Keratinocyte (primary cell): ENCODE data around the gene SLC2A5. TPM values are rescaled to one million over a fixed set of nuclear protein-coding genes. Genes with fewer than 3 reads are reported as not detected.

Source experiments
- DNase-seq: peaks from one replicate; pipeline ENCODE4 v3.0.0-alpha.2; 2011; ENCODE audit warnings: low read depth, missing footprints, low spot score
- FAIRE-seq: peaks from 2 replicates; lab custom pipeline; 2011; peaks lifted over from hg19 to GRCh38; lab: Jason Lieb, UNC
- H2AFZ ChIP-seq: 2 replicates; pipeline ENCODE4 v1.6.0; 2012; ENCODE audit warnings: low read length, control low read depth, inconsistent platforms; ENCODE audit not compliant: control insufficient read depth
- H3K27ac ChIP-seq: 2 replicates; pipeline ENCODE4 v1.5.1; 2011; ENCODE audit warnings: low read length; ENCODE audit not compliant: control insufficient read depth, insufficient read depth
- H3K27me3 ChIP-seq: 3 replicates; pipeline ENCODE4 v1.6.0; 2011; ENCODE audit warnings: low read length; ENCODE audit not compliant: control insufficient read depth, insufficient read depth; ENCODE audit errors: extremely low read depth
- H3K36me3 ChIP-seq, 2 experiments: 2 replicates in 1 of 2; 3 replicates in 1 of 2; pipeline ENCODE4 v1.5.1; 2011; ENCODE audit warnings: low read length in 2 of 2, mild to moderate bottlenecking in 1 of 2; ENCODE audit not compliant: control insufficient read depth in 2 of 2, insufficient read depth in 2 of 2; ENCODE audit errors: extremely low read depth in 1 of 2
- H3K4me1 ChIP-seq: 3 replicates; pipeline ENCODE4 v1.5.1; 2011; ENCODE audit warnings: low read length; ENCODE audit not compliant: control insufficient read depth, insufficient read depth; ENCODE audit errors: extremely low read depth
- H3K4me2 ChIP-seq: 3 replicates; pipeline ENCODE4 v1.6.0; 2011; ENCODE audit warnings: low read depth, low read length; ENCODE audit not compliant: control insufficient read depth, insufficient read depth; ENCODE audit errors: extremely low read depth
- H3K4me3 ChIP-seq, 3 experiments: fragments of 200-600 bp in 1 of 3; sonication (generic) in 1 of 3; 2 replicates in 2 of 3; 3 replicates in 1 of 3; pipeline ENCODE4 v1.5.1; 2011 to 2016; ENCODE audit warnings: low read length in 3 of 3, mild to moderate bottlenecking in 3 of 3, control low read depth in 2 of 3, inconsistent platforms in 1 of 3, low read depth in 1 of 3, mixed read lengths in 1 of 3, mixed run types in 1 of 3, moderate library complexity in 1 of 3; ENCODE audit not compliant: control insufficient read depth in 2 of 3, insufficient read depth in 2 of 3; ENCODE audit errors: extremely low read depth in 1 of 3
- H3K79me2 ChIP-seq: 2 replicates; pipeline ENCODE4 v1.6.0; 2012; ENCODE audit warnings: low read length; ENCODE audit not compliant: control insufficient read depth, insufficient read depth
- H3K9ac ChIP-seq: 3 replicates; pipeline ENCODE4 v1.6.0; 2011; ENCODE audit warnings: low read length; ENCODE audit not compliant: control insufficient read depth, insufficient read depth; ENCODE audit errors: extremely low read depth
- H3K9me1 ChIP-seq: 3 replicates; pipeline ENCODE4 v1.6.0; 2011; ENCODE audit warnings: low read length; ENCODE audit not compliant: control insufficient read depth, insufficient read depth; ENCODE audit errors: extremely low read depth
- H3K9me3 ChIP-seq: 2 replicates; pipeline ENCODE4 v1.5.1; 2012; ENCODE audit warnings: low read depth, low read length; ENCODE audit not compliant: control insufficient read depth
- H4K20me1 ChIP-seq: 3 replicates; pipeline ENCODE4 v1.6.0; 2011; ENCODE audit warnings: low read length; ENCODE audit not compliant: control insufficient read depth, insufficient read depth; ENCODE audit errors: extremely low read depth
- EZH2 ChIP-seq: IDR thresholded peaks from one replicate; pipeline ENCODE4 v1.6.1; 2012; ENCODE audit warnings: inconsistent platforms, mild to moderate bottlenecking, low read length, moderate library complexity
- dilution Hi-C: fragments of 300-500 bp; cut with MboI; formaldehyde crosslinking; loops from one replicate; pipeline ENCODE4 v1.7.0; 2020; ENCODE audit warnings: low sequenced_read_pairs; ENCODE audit not compliant: extremely low pct_ligation_motif_present
- polyA plus RNA-seq, 5 experiments: library from polyadenylated mRNA; depleted of rRNA in 3 of 5; stranded (reverse) in 3 of 5; stranded (forward) in 1 of 5; unstranded in 1 of 5; fragments of >200 nt; gene quantifications; 1 replicate in 1 of 5; 2 replicates in 3 of 5; 3 replicates in 1 of 5; pipeline versions ENCODE4 v1.2.1 to v1.2.3, GENCODE V29; 2011 to 2012; ENCODE audit warnings: missing spikeins in 2 of 5, low read depth in 1 of 5, low replicate concordance in 1 of 5
- TF ChIP-seq, protein P1 (sequence below), 3 experiments: IDR thresholded peaks in 1 of 3; conservative IDR thresholded peaks in 1 of 3; optimal IDR thresholded peaks in 1 of 3; 2 replicates in 2 of 3; 3 replicates in 1 of 3; pipeline versions ENCODE3 to v1.5.1; 2011; ENCODE audit warnings: low read length in 3 of 3, mild to moderate bottlenecking in 3 of 3, moderate library complexity in 2 of 3, control low read depth in 1 of 3, inconsistent platforms in 1 of 3; ENCODE audit not compliant: insufficient read depth in 2 of 3; ENCODE audit errors: extremely low read depth in 1 of 3

The SLC2A5 gene
- polyA plus RNA-seq, 1 donor (not counting 4 experiments of a cell fraction or from before 2014, with no cell fraction given), result 0.77 TPM

DNA sequence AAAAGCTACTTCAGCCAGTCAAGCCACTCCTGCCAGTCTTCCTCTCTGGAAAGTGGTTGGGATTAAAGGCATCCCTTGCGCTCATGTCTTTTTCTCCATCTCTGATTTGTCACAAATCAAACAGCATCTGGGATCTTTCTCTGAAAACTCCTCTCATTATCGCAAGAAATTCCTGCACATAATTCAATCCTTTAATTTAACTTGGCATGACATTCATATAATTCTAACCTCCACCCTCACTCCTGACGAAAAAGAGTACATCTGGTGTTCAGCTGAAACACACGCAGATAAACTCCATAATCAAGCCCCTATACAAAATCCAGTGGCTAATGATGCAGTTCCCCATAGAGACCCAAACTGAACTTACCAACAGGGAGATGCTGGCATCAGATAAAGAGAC is 19.4 kb upstream of the SLC2A5 start:
- Histone ChIP-seq H3K9me1 (no peaks in the 10 kb centered on the region), H3K36me3 (no peaks in the 10 kb centered on the region), H3K4me3 (no peak overlapping the region), H4K20me1 (no peaks in the 10 kb centered on the region), H3K27ac (no peak overlapping the region), H3K9ac (no peak overlapping the region), H3K9me3 (no peaks in the 10 kb centered on the region), H3K4me1 (peaks cover 24% of the 10 kb centered on the region), H3K27me3 (no peaks in the 10 kb centered on the region), H2AFZ (no peak overlapping the region), H3K4me2 (no peak overlapping the region), H3K79me2 (no peaks in the 10 kb centered on the region)
- TF ChIP-seq EZH2, result no peak
- TF ChIP-seq, protein P1, sequence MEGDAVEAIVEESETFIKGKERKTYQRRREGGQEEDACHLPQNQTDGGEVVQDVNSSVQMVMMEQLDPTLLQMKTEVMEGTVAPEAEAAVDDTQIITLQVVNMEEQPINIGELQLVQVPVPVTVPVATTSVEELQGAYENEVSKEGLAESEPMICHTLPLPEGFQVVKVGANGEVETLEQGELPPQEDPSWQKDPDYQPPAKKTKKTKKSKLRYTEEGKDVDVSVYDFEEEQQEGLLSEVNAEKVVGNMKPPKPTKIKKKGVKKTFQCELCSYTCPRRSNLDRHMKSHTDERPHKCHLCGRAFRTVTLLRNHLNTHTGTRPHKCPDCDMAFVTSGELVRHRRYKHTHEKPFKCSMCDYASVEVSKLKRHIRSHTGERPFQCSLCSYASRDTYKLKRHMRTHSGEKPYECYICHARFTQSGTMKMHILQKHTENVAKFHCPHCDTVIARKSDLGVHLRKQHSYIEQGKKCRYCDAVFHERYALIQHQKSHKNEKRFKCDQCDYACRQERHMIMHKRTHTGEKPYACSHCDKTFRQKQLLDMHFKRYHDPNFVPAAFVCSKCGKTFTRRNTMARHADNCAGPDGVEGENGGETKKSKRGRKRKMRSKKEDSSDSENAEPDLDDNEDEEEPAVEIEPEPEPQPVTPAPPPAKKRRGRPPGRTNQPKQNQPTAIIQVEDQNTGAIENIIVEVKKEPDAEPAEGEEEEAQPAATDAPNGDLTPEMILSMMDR (optimal IDR thresholded peaks at IDR 0.05 in 1 of 3, IDR thresholded peaks at IDR 0.05 in 1 of 3, conservative IDR thresholded peaks at IDR 0.05 in 1 of 3; ENCODE audit: extremely low read depth in 1 of 3, insufficient read depth in 2 of 3, low read length in 3 of 3), result no peak
- DNase-seq, result no peak
- dilution Hi-C loops, result no loop called here
- no peak for FAIRE-seq

DNA sequence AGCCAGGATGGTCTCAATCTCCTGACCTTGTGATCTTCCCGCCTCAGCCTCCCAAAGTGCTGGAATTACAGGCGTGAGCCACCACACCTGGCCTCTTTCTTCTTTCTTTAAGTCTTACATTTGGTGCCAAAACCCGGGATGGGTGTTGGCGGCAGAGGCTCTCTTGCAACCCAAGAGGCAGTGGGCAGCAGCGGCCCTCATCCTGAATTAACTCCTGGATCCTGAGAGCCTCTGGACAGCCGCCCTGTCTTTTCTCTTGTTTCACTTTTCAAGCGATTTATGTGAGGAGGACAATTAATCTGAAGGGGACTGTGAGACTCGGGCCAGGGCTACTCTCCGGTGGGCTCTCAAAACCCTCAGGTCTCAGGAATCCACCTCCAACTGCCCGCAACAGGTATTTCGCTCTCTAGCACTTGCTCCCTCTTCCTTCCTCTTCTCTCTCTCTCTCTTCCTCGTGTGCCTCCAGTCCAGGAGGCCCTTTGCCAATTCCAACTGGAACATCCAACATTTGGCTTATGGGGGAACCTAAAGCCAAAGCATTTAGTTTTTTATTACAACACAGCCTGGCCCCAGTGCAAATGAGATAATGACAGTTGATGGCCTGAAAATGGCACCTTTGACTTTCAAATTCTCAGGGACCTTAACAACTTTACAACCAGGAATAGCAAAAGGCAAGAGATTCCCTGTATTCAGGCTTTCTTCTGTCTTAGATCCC is 18.1 kb upstream of the SLC2A5 start:
- Histone ChIP-seq H3K9ac (no peak overlapping the region), H3K4me1 (peaks cover 24% of the 10 kb centered on the region), H3K79me2 (no peaks in the 10 kb centered on the region)

DNA sequence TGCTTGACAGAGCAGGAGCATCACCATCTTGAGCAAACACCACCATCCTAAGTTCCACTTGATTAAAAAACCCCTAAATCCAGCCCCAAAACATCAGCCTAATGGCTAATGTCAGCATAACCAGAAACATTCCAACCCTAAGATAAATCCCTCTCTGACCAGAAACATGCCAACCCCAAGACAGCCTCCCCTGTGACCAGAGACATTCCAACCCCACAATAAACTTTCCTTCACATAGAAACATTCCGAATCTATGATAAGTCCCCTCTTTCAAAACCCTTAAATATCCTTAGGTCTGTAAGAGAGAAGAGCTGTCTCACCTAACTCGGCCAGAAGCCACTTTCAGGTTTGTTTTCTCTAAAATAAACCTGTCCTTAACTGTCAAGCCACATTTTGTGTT is 17.4 kb upstream of the SLC2A5 start:
- no peaks in the 10 kb centered on the region for H3K27me3 ChIP-seq
- H3K79me2 ChIP-seq, result no peaks in the 10 kb centered on the region
- H3K36me3 ChIP-seq, result no peaks in the 10 kb centered on the region
- DNase-seq (no peak), FAIRE-seq (no peak)
- no peak overlapping the region for H3K4me2 ChIP-seq
- no peak overlapping the region for H3K9ac ChIP-seq
- TF ChIP-seq EZH2, result no peak
- TF ChIP-seq, protein P1 (optimal IDR thresholded peaks at IDR 0.05 in 1 of 3, IDR thresholded peaks at IDR 0.05 in 1 of 3, conservative IDR thresholded peaks at IDR 0.05 in 1 of 3; ENCODE audit: extremely low read depth in 1 of 3, insufficient read depth in 2 of 3, low read length in 3 of 3), result no peak
- no peak overlapping the region for H3K4me3 ChIP-seq
- no peaks in the 10 kb centered on the region for H3K9me3 ChIP-seq
- H2AFZ ChIP-seq, result no peak overlapping the region
- no peak overlapping the region for H3K27ac ChIP-seq
- H3K4me1 ChIP-seq, result peaks cover 24% of the 10 kb centered on the region
- H3K9me1 ChIP-seq, result no peaks in the 10 kb centered on the region
- dilution Hi-C loops, result no loop called here
- no peaks in the 10 kb centered on the region for H4K20me1 ChIP-seq

More for the DNA sequence above, 18.1 kb upstream of the SLC2A5 start:
- DNase-seq, result no peak
- H3K36me3 ChIP-seq, result no peaks in the 10 kb centered on the region
- no peaks in the 10 kb centered on the region for H3K27me3 ChIP-seq
- H3K27ac ChIP-seq, result no peak overlapping the region
- H4K20me1 ChIP-seq, result no peaks in the 10 kb centered on the region
- H3K4me3 ChIP-seq, result no peak overlapping the region
- TF ChIP-seq EZH2, result no peak
- no peak for FAIRE-seq
- H2AFZ ChIP-seq, result no peak overlapping the region
- no peaks in the 10 kb centered on the region for H3K9me3 ChIP-seq
- H3K9me1 ChIP-seq, result no peaks in the 10 kb centered on the region
- H3K4me2 ChIP-seq, result no peak overlapping the region
- dilution Hi-C loops, result no loop called here
